Urothelium cell line (cell line): ENCODE measurements around the gene FANCI.
"Not testable (repeated sequence)": the region's sequence is repeated elsewhere in the genome, so short reads cannot be mapped to it uniquely, and the experiment has no call there.

Experiments used
- DNase-seq: peaks from one replicate; pipeline ENCODE4 v3.0.0; 2011; ENCODE audit warnings: low spot score, mixed read lengths
- FAIRE-seq: peaks from 2 replicates; lab custom pipeline; 2011; peaks lifted over from hg19 to GRCh38; lab: Jason Lieb, UNC

FANCI gene

DNA sequence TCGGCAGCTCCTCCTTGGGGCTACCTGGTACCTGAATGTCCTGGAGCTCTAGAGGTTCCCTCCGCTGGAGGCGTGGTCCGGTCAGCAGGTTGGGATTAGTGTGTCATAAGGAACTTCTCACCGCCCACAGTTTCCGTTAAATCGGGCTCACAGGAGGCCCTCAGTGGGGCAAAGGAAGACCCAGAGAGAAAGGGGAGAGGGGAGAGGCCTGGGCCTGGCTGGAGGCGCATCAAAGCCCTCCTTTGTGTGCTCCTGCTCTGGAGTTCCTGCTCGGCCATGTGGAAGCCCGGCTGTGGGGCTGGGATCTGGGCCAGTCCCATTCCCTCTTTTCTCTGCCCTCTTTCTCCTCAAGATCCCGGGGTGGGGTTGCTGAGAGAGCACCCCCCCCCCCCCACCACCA lies 22.2 kb upstream of the FANCI start, which contains the start of gene RLBP1:
Gene RLBP1 (minus strand): TSS at position 37 of the 400 bp plus-strand sequence. CDS start 2,604 bp downstream, outside the sequence.
- no peak for FAIRE-seq
- DNase-seq, result no peak

GRCh38 chr15:89225588-89225987 lies 18.2 kb upstream of the FANCI start:
- DNase-seq, result no peak
- FAIRE-seq, result no peak

- DNase-seq (no peak), FAIRE-seq (no peak)
Measured at GRCh38 chr15:89226359-89227221, 17.2 kb upstream of the FANCI start.

- DNase-seq (no peak), FAIRE-seq (no peak)
Measured at GRCh38 chr15:89227425-89227824, 16.4 kb upstream of the FANCI start.

- DNase-seq (no peak), FAIRE-seq (no peak)
Measured at GRCh38 chr15:89230277-89230676, 13.5 kb upstream of the FANCI start.

DNA sequence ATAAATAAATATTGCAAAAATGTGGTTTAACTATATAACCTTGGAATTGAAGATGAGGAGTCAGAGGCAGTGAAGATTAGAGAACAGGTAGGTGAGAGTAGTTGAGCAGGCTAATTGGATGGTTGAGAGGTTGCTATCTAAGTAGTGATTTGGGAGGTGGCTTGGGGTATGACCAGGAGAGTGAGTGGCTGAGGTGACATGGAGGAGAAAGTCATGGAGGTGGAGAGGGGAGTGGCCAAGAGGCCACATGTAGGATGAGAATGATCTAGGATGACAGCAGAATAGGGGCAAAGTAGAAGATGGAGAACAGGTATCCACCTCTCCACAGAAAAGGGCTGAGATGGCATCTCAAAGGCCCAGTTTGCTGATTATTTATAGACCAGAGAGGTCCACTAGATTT lies 11.9 kb upstream of the FANCI start:
- DNase-seq (no peak), FAIRE-seq (no peak)

DNA sequence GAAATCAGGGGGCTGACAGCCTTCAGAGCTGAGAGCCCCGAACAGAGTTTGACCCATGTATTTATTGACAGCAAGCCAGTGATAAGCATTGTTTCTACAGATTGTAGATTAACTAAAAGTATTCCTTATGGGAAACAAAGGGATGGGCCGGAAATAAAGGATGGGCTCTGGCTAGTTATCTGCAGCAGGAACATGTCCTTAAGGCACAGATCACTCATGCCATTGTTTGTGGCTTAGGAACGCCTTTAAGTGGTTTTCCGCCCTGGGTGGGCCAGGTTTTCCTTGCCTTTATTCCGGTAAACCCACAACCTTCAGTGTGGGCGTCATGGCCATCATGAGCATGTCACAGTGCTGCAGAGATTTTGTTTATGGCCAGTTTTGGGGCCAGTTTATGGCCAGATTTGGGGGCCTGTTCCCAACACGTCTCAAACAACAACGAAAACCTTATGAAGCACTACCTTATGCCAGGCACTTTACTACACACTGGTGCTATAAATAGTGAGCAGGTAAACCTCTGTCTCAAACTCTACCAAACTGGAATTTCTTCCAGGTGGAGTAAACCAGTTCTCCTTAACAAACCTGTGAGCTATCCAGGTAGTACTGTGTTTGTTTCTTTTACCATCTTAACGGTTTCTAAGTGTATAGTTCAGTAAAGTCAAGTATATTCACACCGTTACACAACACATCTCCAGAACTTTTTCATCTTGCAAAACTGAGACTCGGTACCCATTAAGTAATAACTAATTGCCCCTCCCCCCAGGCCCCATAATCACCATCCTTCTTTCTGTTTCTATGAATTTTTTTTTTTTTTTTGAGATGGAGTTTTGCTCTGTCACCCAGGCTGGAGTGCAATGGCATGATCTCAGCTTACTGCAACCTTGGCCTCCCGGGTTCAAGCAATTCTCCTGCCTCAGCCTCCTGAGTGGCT lies 3.6 kb upstream of the FANCI start:
- DNase-seq, FAIRE-seq: not testable (repeated sequence)

GRCh38 chr15:89243046-89243690 lies 611 bp upstream of the FANCI start:
- no peak for FAIRE-seq
- DNase-seq, result no peak

- no peak for FAIRE-seq
Measured at GRCh38 chr15:89244574-89244903, 760 bp downstream of the FANCI start.

DNA sequence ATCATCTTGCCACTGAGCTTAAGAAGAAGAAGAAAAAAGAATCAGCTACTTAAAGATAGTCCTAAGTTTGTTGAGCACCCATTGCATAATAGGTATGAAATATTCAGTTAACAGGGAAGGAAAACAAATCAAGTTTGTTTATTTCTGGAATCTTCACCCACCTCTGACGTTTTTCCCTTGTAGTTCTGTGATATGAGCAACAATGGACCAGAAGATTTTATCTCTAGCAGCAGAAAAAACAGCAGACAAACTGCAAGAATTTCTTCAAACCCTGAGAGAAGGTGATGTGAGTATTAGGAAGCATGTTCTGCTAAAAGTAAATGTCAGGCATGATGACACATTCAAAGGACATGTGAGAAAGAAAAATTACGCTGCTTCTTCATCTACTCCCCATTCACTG lies 3.7 kb downstream of the FANCI start:
- FAIRE-seq (no peak), DNase-seq (no peak)

More at GRCh38 chr15:89244574-89244903, 760 bp downstream of the FANCI start:
- DNase-seq, result no peak

GRCh38 chr15:89248584-89248983 lies 4.8 kb downstream of the FANCI start:
- DNase-seq (no peak), FAIRE-seq (no peak)

DNA sequence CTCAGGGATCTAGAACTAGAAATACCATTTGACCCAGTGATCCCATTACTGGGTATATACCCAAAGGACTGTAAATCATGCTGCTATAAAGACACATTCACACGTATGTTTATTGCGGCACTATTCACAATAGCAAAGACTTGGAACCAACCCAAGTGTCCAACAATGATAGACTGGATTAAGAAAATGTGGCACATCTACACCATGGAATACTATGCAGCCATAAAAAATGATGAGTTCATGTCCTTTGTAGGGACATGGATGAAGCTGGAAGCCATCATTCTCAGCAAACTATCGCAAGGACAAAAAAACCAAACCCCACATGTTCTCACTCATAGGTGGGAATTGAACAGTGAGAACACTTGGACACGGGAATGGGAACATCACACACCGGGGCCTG lies 6.4 kb downstream of the FANCI start:
- DNase-seq, FAIRE-seq: not testable (repeated sequence)

- DNase-seq, FAIRE-seq: not testable (repeated sequence)
Measured at GRCh38 chr15:89277281-89277680, 33.5 kb downstream of the FANCI start.

- no peak for FAIRE-seq
- no peak for DNase-seq
Measured at GRCh38 chr15:89278307-89278706, 34.5 kb downstream of the FANCI start.

GRCh38 chr15:89282631-89283030 lies 38.9 kb downstream of the FANCI start:
- FAIRE-seq (no peak), DNase-seq (no peak)

DNA sequence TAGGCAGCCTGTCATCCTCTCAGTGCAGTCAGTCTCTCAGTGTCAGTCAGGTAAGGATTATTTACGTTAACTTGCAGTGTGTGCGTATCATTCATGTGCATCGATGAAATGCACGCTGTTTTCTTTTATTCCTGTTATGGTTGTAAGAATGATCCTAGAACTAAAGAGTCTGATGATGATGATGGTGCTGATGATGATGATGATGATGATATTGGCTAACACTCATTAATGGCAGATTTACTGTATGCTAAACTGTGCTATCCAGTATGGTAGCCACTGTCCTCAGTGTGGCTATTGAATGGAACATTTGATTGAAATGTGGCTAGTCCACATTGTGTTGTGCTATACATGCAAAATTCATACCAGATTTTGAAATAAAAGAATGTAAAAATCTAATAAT lies 39.4 kb downstream of the FANCI start:
- FAIRE-seq, result no peak
- DNase-seq, result no peak

GRCh38 chr15:89291934-89292438 lies 48.2 kb downstream of the FANCI start:
- FAIRE-seq, result no peak
- DNase-seq, result no peak

DNA sequence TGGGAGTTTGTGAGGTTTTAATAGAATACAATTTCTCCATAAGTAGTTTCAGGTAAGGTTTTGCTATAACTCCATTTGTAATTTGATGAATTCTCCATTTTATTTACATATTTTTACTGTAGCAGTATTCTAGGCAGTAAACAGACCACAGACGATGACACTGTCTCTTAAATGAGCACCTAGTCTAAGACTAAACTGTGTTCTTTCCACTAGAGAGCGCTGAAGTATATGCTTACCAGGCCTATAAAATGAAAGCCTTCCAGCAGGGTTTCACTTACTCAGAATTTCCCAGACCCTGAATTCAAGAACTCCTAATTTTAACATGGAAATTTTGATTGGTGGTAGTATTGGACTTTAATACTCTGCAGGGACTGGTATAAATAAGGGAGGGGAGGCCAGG lies 49.2 kb downstream of the FANCI start:
- FAIRE-seq (no peak), DNase-seq (no peak)

DNA sequence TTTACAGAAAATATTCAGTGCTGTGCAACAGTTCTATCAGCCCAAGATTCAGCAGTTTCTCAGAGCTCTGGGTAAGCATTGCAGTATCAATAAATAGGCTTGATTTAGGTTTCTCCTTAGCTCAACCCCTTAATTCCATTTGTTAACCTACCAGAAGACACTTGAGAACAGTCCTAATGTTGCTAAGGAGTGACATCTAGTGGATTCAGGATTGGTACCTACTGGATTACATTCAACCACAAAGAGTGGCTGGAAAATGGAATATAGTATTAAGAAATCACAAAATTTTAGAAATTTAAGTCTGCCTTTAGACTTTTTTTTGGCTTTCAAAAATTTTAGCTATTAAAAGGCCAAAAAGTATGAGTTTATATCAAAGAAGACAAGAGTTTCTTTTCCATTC lies 56.1 kb downstream of the FANCI start:
- no peak for FAIRE-seq
- no peak for DNase-seq

DNA sequence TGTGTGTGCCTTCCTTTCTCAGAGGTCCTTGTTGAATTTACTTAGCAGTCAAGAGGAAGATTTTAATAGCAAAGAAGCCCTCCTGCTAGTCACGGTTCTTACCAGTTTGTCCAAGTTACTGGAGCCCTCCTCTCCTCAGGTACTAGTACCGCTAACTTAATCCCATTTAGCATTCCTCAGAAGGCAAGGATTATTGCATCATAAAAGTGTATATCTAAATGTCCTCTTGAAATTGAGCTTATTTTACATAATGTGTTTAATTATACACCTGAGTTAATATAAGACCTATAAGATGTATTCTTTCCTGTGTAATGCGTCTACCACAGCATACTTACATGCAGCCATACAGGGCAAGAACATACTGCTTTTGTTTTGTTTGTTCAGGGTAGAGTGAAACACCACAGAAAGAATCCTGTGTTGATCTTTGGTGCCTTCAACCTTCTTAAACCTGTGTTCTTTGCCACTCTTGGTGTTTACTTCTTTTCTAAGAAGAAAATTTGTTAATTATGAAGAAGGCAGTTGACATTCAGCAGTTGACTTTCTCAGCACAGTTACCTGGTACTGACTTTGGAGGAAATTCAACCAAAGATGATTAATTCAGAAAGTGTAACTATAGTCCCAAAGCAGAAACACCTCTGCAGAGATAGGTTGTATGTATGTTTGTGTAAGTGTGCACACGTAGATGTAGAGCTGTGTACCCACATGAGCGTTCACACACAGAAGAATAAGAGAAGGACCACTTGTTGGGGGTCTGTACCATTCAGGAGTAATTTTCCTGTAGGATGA lies 57.7 kb downstream of the FANCI start:
- FAIRE-seq (no peak), DNase-seq (no peak)
